ENCODE measurements around the gene ZFP14. TPM values are rescaled to one million over a fixed set of nuclear protein-coding genes. Genes with fewer than 3 reads are reported as not detected.
"Not testable (repeated sequence)": the region's sequence is repeated elsewhere in the genome, so short reads cannot be mapped to it uniquely, and the experiment has no call there.

Gene ZFP14
- polyA plus RNA-seq, 2 of the 4 experiments (the other 2 are of a cell fraction) = 3.3 to 7.1 TPM

DNA sequence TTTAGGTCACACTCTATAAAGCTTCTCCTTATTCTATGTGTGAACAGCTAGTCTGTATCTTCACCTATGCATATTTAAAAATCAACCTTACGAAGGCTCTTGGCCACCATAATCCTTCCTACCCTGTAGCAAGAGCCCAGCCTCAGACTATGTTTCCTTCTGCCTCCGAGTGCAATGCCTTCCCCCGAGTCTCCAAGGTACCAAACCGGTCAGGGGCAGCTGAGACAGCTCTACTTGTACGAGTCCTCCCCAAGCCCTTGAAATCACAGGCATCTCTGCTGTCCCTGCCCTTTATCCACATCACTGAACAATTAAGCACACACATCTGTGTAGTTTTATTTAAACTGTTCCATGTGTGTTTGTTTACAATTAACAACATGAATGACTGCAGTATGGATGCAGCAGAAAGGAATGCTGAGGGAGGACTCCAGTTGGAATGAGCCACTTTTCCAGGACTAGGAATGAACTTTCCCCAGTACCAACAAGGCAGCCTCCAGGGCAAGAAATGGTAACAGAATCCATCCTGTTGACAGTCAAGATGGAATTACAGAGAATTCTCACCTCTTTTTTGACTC, 68.5 kb downstream of the ZFP14 start:
- H3K27ac ChIP-seq; DNase-seq (ENCODE audit: low read depth in 1 of 2, low spot score in 1 of 2); H3K4me1 ChIP-seq; ATAC-seq; H3K4me2 ChIP-seq; H3K4me3 ChIP-seq; POLR2A ChIA-PET; H3K9me3 ChIP-seq: not testable (repeated sequence)
- CTCF ChIA-PET = interaction anchor here (0.6 kb wide), 1 partner anchor 289 kb away, joined by 3 read pairs; no protein-coding TSS in a partner anchor
- peak; percentile 83 for FAIRE-seq
- WGBS (ENCODE audit: missing lambda C conversion rate) = no CpG with 5 or more reads among the region's 5 CpGs

DNA sequence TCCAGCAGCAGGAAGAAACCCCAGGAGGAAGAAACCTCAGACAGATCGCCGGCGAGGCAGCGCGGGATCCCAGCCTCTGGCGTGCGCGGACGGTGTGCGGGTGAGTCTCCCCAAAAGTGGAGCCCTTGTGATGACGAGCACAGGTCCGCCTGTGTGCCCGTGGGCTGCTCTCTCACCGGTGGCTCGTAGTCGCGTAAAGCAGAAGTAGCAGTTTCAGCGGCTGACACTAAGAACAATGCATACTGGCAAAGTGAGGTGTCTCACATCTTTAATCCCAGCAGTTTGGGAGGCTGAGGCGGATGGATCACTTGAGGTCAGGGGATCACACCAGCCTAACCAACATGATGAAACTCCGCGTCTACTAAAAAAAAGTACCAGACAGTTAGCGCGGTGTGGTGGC, 69.2 kb downstream of the ZFP14 start:
- ATAC-seq; POLR2A ChIA-PET; H3K4me2 ChIP-seq; H3K27ac ChIP-seq; H3K9me3 ChIP-seq; FAIRE-seq; CTCF ChIA-PET; DNase-seq (ENCODE audit: low read depth in 1 of 2, low spot score in 1 of 2); H3K4me3 ChIP-seq; H3K4me1 ChIP-seq: not testable (repeated sequence)
- WGBS (ENCODE audit: missing lambda C conversion rate) = 90% methylated on average over 12 of the region's 23 CpGs

- CTCF ChIA-PET; H3K27ac ChIP-seq; H3K4me2 ChIP-seq; H3K9me3 ChIP-seq; DNase-seq (ENCODE audit: low read depth in 1 of 2, low spot score in 1 of 2); H3K4me1 ChIP-seq; FAIRE-seq; POLR2A ChIA-PET; H3K4me3 ChIP-seq; ATAC-seq: not testable (repeated sequence)
- WGBS (ENCODE audit: missing lambda C conversion rate) = 85% methylated on average over 27 of the region's 39 CpGs
Observed at GRCh38 chr19:36309309-36309708, 69.7 kb downstream of the ZFP14 start.

GRCh38 chr19:36292317-36292716, 86.7 kb downstream of the ZFP14 start:
- WGBS (ENCODE audit: missing lambda C conversion rate) = no CpG with 5 or more reads among the region's 30 CpGs
- POLR2A ChIA-PET; H3K4me1 ChIP-seq; H3K4me2 ChIP-seq; CTCF ChIA-PET; FAIRE-seq; DNase-seq (ENCODE audit: low read depth in 1 of 2, low spot score in 1 of 2); H3K9me3 ChIP-seq; H3K4me3 ChIP-seq; H3K27ac ChIP-seq; ATAC-seq: not testable (repeated sequence)

Other genes starting within 250 kb of the ZFP14 start
- gene CAPNS1, start 239.1 kb downstream of the ZFP14 start, polyA plus RNA-seq (2011; rRNA removed) = 1,014 and 1,236 TPM in 2 replicates
- gene CAPNS1, start 239.1 kb downstream of the ZFP14 start, polyA plus RNA-seq (2017; fragmentation: RNase III; extraction: RNeasy Plus Mini Kit Qiagen cat#74134 plus additional on column Dnase treatment) = 1,540 to 1,639 TPM (median 1,551 TPM) in 3 replicates
- gene COX7A1, start 226.8 kb downstream of the ZFP14 start, polyA plus RNA-seq (2011; rRNA removed) = not detected in 2 replicates
- not detected in 3 replicates for gene COX7A1, start 226.8 kb downstream of the ZFP14 start, polyA plus RNA-seq (2017; fragmentation: RNase III; extraction: RNeasy Plus Mini Kit Qiagen cat#74134 plus additional on column Dnase treatment)
- gene ZNF565, start 164.5 kb downstream of the ZFP14 start, polyA plus RNA-seq (2011; rRNA removed) = 5.6 and 6.8 TPM in 2 replicates
- gene ZNF565, start 164.5 kb downstream of the ZFP14 start, polyA plus RNA-seq (2017; fragmentation: RNase III; extraction: RNeasy Plus Mini Kit Qiagen cat#74134 plus additional on column Dnase treatment) = 4.1 to 4.7 TPM (median 4.5 TPM) in 3 replicates
- gene ZNF146, start 164.1 kb downstream of the ZFP14 start, polyA plus RNA-seq (2011; rRNA removed) = 293 and 362 TPM in 2 replicates
- 157 to 197 TPM (median 162 TPM) in 3 replicates for gene ZNF146, start 164.1 kb downstream of the ZFP14 start, polyA plus RNA-seq (2017; fragmentation: RNase III; extraction: RNeasy Plus Mini Kit Qiagen cat#74134 plus additional on column Dnase treatment)
- 5.9 and 6.7 TPM in 2 replicates for gene ZFP82, start 39.4 kb upstream of the ZFP14 start, polyA plus RNA-seq (2011; rRNA removed)
- gene ZFP82, start 39.4 kb upstream of the ZFP14 start, polyA plus RNA-seq (2017; fragmentation: RNase III; extraction: RNeasy Plus Mini Kit Qiagen cat#74134 plus additional on column Dnase treatment) = 3.1 to 3.7 TPM (median 3.7 TPM) in 3 replicates
- 12.6 and 13.0 TPM in 2 replicates for gene ZNF566, start 110.4 kb upstream of the ZFP14 start, polyA plus RNA-seq (2011; rRNA removed)
- 10.6 to 12.0 TPM (median 11.7 TPM) in 3 replicates for gene ZNF566, start 110.4 kb upstream of the ZFP14 start, polyA plus RNA-seq (2017; fragmentation: RNase III; extraction: RNeasy Plus Mini Kit Qiagen cat#74134 plus additional on column Dnase treatment)
- 19.3 and 25.6 TPM in 2 replicates for gene ZNF260, start 149.1 kb upstream of the ZFP14 start, polyA plus RNA-seq (2011; rRNA removed)
- 22.0 to 23.8 TPM (median 22.8 TPM) in 3 replicates for gene ZNF260, start 149.1 kb upstream of the ZFP14 start, polyA plus RNA-seq (2017; fragmentation: RNase III; extraction: RNeasy Plus Mini Kit Qiagen cat#74134 plus additional on column Dnase treatment)
- gene ZNF529, start 194.1 kb upstream of the ZFP14 start, polyA plus RNA-seq (2011; rRNA removed) = 6.0 and 7.0 TPM in 2 replicates
- 3.1 to 3.6 TPM (median 3.2 TPM) in 3 replicates for gene ZNF529, start 194.1 kb upstream of the ZFP14 start, polyA plus RNA-seq (2017; fragmentation: RNase III; extraction: RNeasy Plus Mini Kit Qiagen cat#74134 plus additional on column Dnase treatment)
- 0.24 and 0.30 TPM in 2 replicates for gene ZNF382, start 226.1 kb upstream of the ZFP14 start, polyA plus RNA-seq (2011; rRNA removed)
- 0.04 to 0.12 TPM (median 0.08 TPM) in 3 replicates for gene ZNF382, start 226.1 kb upstream of the ZFP14 start, polyA plus RNA-seq (2017; fragmentation: RNase III; extraction: RNeasy Plus Mini Kit Qiagen cat#74134 plus additional on column Dnase treatment)

Measured in A549 (cell line).